GM12891 (cell line): Measurements from ENCODE around the gene SAP30. TPM values are rescaled to one million over a fixed set of nuclear protein-coding genes. Genes with fewer than 3 reads are reported as not detected.

Source experiments
- DNase-seq: peaks from one replicate; pipeline ENCODE4 v3.0.0; 2011; ENCODE audit warnings: low spot score; ENCODE audit not compliant: insufficient read length
- FAIRE-seq: peaks from 2 replicates; lab custom pipeline; 2011; peaks lifted over from hg19 to GRCh38; lab: Jason Lieb, UNC
- PAX5 ChIP-seq: IDR thresholded peaks from 2 replicates; pipeline ENCODE4 v1.6.1; 2011; ENCODE audit warnings: low read length, moderate library complexity, mild to moderate bottlenecking; ENCODE audit not compliant: insufficient read depth, severe bottlenecking
- POLR2A ChIP-seq: IDR thresholded peaks from 2 replicates; pipeline ENCODE4 v1.6.1; 2011; ENCODE audit warnings: low read depth, low read length, control low read depth
- POLR2AphosphoS5 ChIP-seq: IDR thresholded peaks from 2 replicates; pipeline ENCODE4 v1.6.1; 2011; ENCODE audit warnings: low read depth, low read length, control low read depth
- POU2F2 ChIP-seq: IDR thresholded peaks from 2 replicates; pipeline ENCODE4 v1.6.1; 2011; ENCODE audit warnings: low read depth, mild to moderate bottlenecking, control low read depth, low read length, moderate library complexity
- SPI1 ChIP-seq: IDR thresholded peaks from 2 replicates; pipeline ENCODE4 v1.6.1; 2011; ENCODE audit warnings: low read depth, low read length, control low read depth
- TAF1 ChIP-seq: IDR thresholded peaks from 2 replicates; pipeline ENCODE4 v1.6.1; 2011; ENCODE audit warnings: low read depth, low read length, control low read depth
- polyA plus RNA-seq: library from polyadenylated mRNA; unstranded; fragments of >200 nt; gene quantifications from one replicate; pipeline ENCODE4 v1.2.1, GENCODE V29; 2012; ENCODE audit warnings: low read depth, missing spikeins, inconsistent platforms; ENCODE audit not compliant: missing spikeins

Gene SAP30
- 22.8 TPM for polyA plus RNA-seq

- TF ChIP-seq PAX5: no peak
- TF ChIP-seq POLR2A: peak; percentile 79
- peak; percentile 75 for TF ChIP-seq POLR2AphosphoS5
- TF ChIP-seq SPI1: 0 out of 2 replicates have a peak, but pooled peaks have one; percentile 12
- TF ChIP-seq TAF1: no peak
- peak; percentile 48 for TF ChIP-seq POU2F2
- peak; percentile 98 for FAIRE-seq
- peak; percentile 65 for DNase-seq
Observed at GRCh38 chr4:173370477-173371291, at the start of gene SAP30. Gene SAP30 (plus strand): TSS chr4:173370954. CDS start chr4:173371183, 229 bp downstream.

GRCh38 chr4:173325007-173325736 lies 45.6 kb upstream of the SAP30 start:
- FAIRE-seq: no peak
- DNase-seq: no peak
- TF ChIP-seq PAX5: no peak
- no peak for TF ChIP-seq POLR2AphosphoS5
- TF ChIP-seq SPI1: no peak
- TF ChIP-seq POLR2A: no peak
- TF ChIP-seq POU2F2: no peak
- no peak for TF ChIP-seq TAF1

DNA sequence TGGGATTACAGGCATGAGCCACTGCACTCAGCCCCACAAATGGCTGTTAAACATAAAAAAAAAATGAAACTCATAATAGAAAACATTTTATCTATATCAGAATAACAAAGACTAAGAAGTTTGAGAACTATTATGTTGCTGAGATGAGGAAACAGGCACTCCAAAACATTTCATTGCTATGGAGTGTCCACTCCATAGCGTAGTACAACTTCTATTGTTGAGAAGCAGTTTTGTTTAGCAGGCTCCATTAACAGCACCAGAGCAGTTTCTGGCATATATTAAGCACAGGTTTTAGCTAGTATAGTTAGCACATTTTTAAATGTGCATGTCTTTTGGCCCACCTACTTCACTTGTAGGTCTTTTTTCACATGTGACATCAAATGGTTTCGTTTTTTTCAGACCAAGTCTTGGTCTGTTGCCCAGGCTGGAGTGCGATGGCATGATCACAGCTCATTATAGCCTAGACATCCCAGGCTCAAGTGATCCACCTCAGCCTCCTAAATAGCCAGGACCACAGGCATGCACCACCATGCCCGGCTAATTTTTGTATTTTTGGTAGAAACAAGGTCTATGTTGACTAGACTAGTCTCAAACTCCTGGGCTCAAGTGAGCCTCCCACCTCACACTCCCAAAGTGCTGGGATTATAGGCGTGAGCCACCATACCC lies 42.4 kb upstream of the SAP30 start:
- peak; percentile 59 for FAIRE-seq

DNA sequence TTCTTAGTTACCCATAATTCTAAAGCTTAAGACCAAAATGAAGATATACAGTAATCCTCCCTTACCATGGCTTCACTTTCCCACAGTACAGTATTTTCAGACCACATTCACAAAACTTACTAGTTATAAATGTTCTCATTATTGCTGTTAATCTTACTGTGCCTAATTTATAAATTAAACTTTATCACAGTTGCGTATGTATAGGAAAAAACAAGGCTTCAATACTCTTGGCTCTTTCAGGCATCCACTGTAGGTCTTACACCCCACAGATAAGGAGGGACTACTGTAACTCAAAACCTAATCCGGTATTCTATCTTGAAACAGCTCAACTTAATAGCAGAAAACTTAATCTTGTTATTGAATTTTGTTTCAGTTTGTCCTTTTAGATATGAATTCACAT lies 40.2 kb upstream of the SAP30 start:
- DNase-seq: no peak

More for the DNA sequence above, 42.4 kb upstream of the SAP30 start:
- TF ChIP-seq POLR2AphosphoS5: no peak; the same call in 1 of the 2 replicates
- TF ChIP-seq PAX5: no peak
- no peak for TF ChIP-seq SPI1
- no peak for TF ChIP-seq POLR2A
- TF ChIP-seq POU2F2: no peak
- TF ChIP-seq TAF1: no peak
- no peak for DNase-seq

DNA sequence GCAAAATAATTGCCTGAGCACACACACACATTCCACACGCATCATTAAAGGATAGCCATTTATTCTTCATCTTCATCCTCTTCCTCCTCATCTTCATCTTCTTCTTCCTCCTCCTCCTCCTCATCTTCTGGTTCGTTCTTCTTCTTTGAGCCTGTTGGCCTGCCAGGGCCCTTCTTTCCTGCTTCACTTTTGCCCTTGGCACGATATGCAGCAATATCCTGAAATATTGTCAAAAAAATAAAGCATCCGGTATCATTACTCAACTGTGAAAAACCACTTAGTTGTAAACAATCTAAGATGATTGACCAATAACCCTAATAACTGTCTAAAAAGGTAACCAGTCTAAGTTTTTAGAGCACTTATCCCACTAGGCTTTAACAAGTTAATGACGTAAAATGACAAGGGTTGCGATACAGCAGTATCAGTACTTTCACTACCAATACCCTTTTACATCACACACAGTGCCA lies 38.7 kb upstream of the SAP30 start:
- no peak for DNase-seq
- TF ChIP-seq POU2F2 (no peak), SPI1 (no peak), POLR2A (no peak), PAX5 (no peak), TAF1 (no peak), POLR2AphosphoS5 (no peak)
- FAIRE-seq: peak; percentile 23

More for the DNA sequence above, 40.2 kb upstream of the SAP30 start:
- peak; percentile 9 for FAIRE-seq
- TF ChIP-seq POLR2A: no peak
- no peak for TF ChIP-seq POU2F2
- TF ChIP-seq PAX5: no peak
- TF ChIP-seq TAF1: no peak
- no peak for TF ChIP-seq SPI1
- no peak for TF ChIP-seq POLR2AphosphoS5

DNA sequence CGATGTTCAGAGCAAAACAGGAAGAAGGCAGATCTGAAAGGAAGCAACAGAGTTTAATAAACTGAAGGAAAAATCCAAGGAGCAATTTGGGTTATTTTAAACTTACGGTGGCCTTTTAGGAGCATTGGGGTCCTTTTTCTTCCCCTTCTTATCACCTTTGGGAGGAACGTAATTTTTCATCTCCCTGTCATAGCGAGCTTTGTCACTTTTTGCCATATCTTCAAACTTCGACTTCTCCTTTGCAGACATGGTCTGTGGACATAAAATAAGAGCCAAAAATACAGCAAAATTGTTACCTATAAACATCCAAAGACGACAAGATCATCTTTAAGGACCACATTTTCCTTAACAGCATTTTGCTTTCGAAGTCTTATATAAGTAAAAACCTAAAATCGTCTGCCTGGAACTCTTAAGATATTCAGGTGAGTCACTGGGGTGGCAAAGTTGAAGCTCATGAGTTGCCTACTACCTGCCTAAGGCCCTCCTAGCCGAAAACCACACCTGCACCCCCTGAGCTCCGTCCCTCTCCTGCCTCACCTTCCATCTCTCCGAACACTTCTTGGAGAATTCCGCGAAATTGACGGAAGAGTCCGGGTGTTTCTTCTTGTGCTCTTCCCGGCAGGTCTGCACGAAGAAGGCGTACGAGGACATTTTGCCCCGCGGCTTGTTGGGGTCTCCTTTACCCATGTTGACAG lies 37.6 kb upstream of the SAP30 start:
- FAIRE-seq: peak; percentile 61
- no peak for DNase-seq
- no peak for TF ChIP-seq POLR2AphosphoS5
- no peak for TF ChIP-seq TAF1
- no peak for TF ChIP-seq POU2F2
- TF ChIP-seq POLR2A: no peak
- no peak for TF ChIP-seq SPI1
- no peak for TF ChIP-seq PAX5

GRCh38 chr4:173333658-173334084 lies 37.1 kb upstream of the SAP30 start:
- FAIRE-seq (no peak), DNase-seq (peak; percentile 3)
- TF ChIP-seq POLR2A (no peak), POU2F2 (no peak), PAX5 (no peak), SPI1 (no peak), POLR2AphosphoS5 (no peak), TAF1 (no peak)
